HG02571 (cell line): ENCODE results near the gene RAD17.
"Not testable (repeated sequence)": the region's sequence is repeated elsewhere in the genome, so short reads cannot be mapped to it uniquely, and the experiment has no call there.

Experiments used
- ATAC-seq: cut with Tn5 transposase; IDR thresholded peaks from one replicate; pipeline ENCODE4 v1.9.1; 2021; ENCODE audit warnings: mild to moderate bottlenecking, moderate library complexity; ENCODE audit not compliant: unreplicated experiment

Gene RAD17

GRCh38 chr5:69372394-69372793 lies 2.8 kb downstream of the RAD17 start:
- no peak for ATAC-seq

DNA sequence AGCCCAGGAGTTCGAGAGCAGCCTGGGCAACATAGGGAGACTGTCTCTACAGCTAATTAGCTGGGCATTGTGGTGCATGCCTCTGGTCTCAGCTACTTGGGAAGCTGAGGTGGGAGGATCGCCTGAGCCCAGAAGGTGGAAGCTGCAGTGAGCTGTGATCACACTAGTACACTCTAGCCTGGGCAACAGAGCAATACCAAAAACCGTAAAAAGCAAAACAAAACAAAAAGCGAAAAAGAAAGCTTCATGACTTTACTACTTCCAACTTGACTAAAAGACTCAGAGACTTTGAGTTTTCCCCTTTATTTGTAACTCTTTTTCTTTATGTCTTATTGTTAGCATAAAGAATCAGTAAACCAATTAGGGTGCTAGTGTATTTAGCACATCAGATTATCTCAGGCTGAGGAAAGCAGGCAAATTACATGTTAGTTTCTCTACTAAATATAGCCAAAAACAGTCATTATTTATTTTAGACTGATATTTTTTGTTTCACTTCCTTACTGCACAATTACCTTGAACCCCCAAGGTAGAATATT lies 5.4 kb downstream of the RAD17 start:
- ATAC-seq, result peak; percentile 71

- ATAC-seq, result no peak
Measured at GRCh38 chr5:69378376-69378775, 8.8 kb downstream of the RAD17 start.

- no peak for ATAC-seq
Measured at GRCh38 chr5:69404659-69405330, 35.2 kb downstream of the RAD17 start.

- ATAC-seq, result peak; percentile 67
Measured at GRCh38 chr5:69414885-69415583, 45.4 kb downstream of the RAD17 start, which contains the start of gene MARVELD2. Gene MARVELD2, plus strand, starts transcription at chr5:69415116. Its CDS starts 4,270 bp downstream, at chr5:69419386.

GRCh38 chr5:69415584-69415958 lies 46.0 kb downstream of the RAD17 start:
- no peak for ATAC-seq

GRCh38 chr5:69416180-69416579 lies 46.6 kb downstream of the RAD17 start:
- no peak for ATAC-seq

GRCh38 chr5:69416699-69417098 lies 47.1 kb downstream of the RAD17 start:
- no peak for ATAC-seq

- no peak for ATAC-seq
Measured at GRCh38 chr5:69418554-69418953, 48.9 kb downstream of the RAD17 start.

GRCh38 chr5:69431424-69432303 lies 62.0 kb downstream of the RAD17 start:
- no peak for ATAC-seq

GRCh38 chr5:69432412-69433206 lies 63.0 kb downstream of the RAD17 start:
- ATAC-seq, result peak; percentile 86

- not testable (repeated sequence) for ATAC-seq
Measured at GRCh38 chr5:69435276-69435884, 65.8 kb downstream of the RAD17 start.

GRCh38 chr5:69444127-69444754 lies 74.6 kb downstream of the RAD17 start:
- ATAC-seq, result no peak

- no peak for ATAC-seq
Measured at GRCh38 chr5:69449511-69449910, 79.9 kb downstream of the RAD17 start.

DNA sequence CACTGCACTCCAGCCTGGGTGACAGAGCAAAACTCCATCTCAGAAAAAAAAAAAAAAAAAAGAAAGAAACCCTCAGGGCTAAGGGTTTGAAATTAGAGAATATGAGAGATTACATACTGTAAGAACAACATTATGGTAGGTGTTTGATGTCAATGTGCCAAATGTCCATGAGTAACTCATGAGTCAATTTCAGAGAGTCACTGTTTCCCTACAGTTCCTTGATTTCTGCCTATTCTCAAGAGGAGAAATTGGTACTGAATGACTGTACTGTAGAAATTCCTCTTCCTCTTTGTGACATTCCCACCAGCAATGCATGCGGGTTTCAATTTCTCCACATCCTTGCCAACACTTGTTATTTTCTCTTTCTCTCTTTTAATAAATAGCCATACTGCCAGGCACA lies 80.5 kb downstream of the RAD17 start:
- no peak for ATAC-seq

DNA sequence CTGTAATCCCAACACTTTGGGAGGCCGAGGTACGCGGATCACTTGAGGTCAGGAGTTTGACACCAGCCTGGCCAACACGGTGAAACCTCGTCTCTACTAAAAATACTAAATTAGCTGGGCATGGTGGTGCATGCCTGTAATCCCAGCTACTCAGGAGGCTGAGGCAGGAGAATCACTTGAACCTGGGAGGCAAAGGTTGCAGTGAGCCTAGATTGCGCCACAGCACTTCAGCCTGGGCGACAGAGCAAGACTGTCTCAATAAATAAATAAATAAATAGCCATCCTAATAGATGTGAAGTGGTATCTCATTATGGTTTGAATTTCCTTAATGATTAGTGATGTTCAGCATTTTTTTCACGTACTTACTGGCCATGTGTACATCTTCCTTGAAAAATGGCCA lies 80.9 kb downstream of the RAD17 start:
- ATAC-seq, result not testable (repeated sequence)

GRCh38 chr5:69451941-69452647 lies 82.5 kb downstream of the RAD17 start:
- ATAC-seq, result no peak

DNA sequence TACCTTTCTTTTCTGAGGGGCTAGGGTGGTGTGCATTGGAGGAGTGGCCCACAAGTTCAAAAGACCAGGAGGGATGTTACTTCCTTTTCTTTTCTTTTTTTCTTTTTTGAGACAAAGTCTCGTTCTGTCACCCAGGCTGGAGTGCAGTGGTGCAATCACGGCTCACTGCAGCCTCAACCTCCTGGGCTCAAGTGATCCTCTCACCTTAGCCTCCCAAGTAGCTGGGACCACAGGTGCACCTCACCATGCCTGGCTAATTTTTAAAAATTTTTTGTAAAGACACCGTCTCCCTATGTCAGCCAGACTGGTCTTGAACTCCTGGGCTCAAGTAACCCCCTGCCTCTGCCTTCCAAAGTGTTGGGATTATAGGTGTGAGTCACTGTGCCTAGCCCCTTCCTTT lies 83.9 kb downstream of the RAD17 start:
- ATAC-seq, result not testable (repeated sequence)
